HG03045 (cell line): ENCODE results near the gene ELF4.
A peak's percentile ranks its signal among the peaks of the same experiment; 100 is the strongest.

Experiments used
- ATAC-seq: cut with Tn5 transposase; IDR thresholded peaks from one replicate; pipeline ENCODE4 v1.9.1; 2021; ENCODE audit warnings: mild to moderate bottlenecking, moderate library complexity; ENCODE audit not compliant: unreplicated experiment

Gene ELF4

DNA sequence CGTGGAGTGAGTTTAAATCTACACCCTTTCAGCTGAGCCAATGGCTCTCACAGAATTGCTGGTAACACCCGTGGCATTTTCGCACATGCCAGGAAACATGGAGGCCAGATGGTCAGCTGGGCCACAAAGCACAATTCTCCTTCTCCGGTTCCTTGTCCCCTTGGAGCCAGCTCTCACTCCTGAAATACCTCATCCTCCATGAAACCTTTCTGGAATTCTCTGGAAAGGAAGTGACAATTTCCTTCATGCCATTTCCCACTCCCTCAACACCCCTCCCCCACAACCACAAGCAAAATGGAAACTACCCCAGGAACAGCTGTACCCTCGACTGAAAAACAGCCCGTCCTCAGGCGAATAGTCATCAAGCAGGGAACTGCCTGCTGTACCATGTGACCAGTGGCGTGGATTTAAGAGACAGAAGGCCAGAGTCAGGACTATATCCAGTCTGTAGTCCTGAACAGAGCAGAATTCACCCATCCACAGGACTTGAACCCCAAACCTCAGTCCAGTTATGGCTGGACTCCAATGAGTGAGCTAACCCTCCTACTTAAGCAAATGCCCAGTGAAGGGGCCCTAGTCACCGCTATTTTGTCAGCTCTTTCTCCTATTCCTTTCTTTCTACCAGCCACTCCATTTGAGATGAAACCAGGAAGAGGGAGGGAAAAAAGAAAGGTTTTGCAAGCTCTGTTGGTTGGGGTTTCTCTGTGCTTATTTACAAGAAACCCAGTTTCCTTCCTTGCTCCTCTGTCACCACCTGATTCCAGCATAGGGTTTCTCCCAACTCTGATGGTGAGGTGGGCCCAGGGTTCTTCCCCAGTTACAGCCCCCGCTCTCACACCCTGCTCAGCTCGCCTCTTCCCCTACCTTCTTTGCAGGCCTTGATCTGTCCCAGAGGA, 24.5 kb downstream of the ELF4 start:
- ATAC-seq, result no peak

GRCh38 chrX:130084631-130085237, 25.6 kb downstream of the ELF4 start:
- peak; percentile 32 for ATAC-seq

DNA sequence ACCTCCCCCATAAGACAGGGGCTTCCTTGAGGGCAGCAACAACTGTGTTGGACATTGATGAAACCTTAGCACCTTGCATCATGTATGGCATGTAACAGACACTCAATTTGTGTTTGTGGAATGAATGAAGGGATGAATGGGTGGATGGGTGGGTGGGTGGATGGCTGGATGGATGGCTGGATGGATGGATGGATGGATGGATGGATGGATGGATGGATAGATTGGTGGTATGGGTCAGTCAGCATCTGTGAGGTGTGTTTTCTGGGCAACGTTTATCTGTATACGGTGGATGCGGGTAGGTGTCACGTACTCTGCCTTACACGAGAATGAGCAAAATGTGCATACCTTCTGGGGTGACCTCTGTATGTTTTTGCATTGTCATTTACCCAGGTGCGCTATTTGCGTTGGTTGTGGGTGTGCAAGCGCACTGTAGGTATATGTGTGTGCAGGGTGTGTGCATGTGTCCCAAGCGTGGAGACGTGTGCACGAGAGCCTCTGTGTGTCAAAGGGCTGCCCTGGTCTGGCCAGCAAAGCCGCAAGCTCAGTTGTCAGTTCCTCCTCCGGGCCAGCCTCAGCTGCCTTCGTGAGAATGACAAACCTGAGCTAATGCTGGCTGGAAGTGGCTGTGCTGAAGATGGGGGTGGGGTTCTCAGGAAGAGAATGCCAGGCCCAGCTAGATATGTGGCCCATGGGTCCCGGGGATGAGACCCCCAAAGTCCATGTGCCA, 26.5 kb downstream of the ELF4 start:
- ATAC-seq, result no peak

DNA sequence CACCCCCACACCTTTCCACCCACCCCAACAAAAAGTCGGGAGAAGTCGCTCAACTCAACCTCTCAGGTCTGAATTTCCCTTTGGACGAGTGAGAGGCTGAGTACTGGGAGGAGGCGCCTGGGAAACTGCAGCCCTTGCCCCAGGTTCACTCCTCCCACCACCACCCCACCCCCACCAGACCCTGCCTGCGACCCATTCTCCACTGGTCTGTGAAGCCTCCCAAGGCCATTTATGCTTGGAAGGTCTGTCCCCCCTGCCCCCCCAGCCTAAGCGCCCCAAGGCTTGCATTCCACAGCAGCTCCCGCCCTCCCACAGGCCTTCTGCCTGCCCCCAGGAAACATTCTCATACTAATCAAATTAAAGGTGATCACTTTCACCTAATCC, 27.2 kb downstream of the ELF4 start:
- no peak for ATAC-seq

- ATAC-seq, result peak; percentile 60
Measured at GRCh38 chrX:130082244-130083106, 27.8 kb downstream of the ELF4 start.

DNA sequence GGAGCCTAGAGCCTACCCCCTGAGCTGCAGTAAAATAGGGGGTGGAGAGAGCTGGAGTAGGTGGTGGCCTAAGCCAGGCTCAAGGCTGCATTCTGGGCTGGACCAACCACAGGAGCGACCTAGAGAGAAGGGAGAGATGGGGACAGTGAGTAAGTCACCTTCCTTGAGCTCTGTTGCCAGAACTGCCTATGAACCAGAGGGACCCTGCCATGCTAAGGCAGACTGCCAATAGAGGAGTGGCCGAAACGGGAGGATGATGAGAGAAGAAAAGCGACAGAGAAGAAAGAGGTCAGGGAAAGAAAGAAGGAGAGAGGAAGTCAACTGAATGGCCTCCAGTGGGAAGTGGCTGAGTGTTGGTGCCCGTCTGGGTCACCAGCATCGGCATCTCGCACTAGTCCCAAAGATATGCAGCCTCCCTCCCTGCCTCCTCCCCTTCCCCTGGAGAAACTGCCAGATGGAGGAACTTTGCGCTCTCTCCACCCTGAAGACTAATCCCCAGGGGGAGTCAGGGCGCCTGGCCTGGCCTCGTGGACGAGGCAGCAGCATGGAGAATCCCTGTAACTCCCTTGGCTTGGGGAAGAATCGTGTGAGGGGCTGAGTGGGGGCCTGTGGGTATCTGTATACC, 28.8 kb downstream of the ELF4 start:
- ATAC-seq, result no peak

GRCh38 chrX:130080791-130081367, 29.4 kb downstream of the ELF4 start:
- ATAC-seq, result no peak

GRCh38 chrX:130079824-130080406, 30.4 kb downstream of the ELF4 start:
- no peak for ATAC-seq

DNA sequence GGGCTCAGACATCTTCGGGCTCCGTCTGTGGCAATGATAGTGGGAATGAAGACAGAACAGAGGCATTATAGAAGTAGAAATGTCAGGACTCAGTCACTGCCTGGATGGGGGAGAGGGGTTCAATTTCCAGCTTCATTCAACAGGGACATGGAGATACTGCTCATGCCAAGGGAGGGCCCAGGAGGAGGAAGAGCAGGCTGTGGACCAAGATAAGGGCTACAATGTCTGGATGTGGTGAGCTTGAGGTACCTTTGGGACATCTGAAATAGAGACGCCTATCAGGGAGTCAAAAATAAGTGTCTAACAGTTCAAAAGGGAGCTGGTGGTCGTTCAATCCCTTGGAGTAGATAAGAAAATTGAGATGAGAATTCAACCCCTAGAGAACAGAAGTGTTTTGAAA, 34.5 kb downstream of the ELF4 start:
- no peak for ATAC-seq

DNA sequence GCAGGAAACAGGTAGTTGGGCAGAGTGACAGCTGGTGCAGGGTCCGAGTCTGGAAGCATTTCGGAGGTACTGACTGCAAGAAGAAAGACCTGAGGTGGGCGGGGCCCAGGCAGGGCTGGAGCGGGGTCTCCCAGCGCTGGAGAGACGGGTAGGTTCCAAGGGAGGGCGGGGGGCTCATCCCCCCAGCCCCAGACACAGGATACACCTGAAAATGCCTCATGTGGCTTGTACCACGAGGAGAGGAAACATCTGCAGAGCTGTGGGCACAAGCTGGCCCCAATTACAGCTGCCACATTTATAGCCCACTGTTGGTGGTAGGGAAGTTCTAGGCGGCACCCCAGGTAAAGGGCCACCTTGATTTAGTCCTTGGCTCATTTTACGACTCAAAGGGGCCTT, 38.0 kb downstream of the ELF4 start:
- no peak for ATAC-seq

DNA sequence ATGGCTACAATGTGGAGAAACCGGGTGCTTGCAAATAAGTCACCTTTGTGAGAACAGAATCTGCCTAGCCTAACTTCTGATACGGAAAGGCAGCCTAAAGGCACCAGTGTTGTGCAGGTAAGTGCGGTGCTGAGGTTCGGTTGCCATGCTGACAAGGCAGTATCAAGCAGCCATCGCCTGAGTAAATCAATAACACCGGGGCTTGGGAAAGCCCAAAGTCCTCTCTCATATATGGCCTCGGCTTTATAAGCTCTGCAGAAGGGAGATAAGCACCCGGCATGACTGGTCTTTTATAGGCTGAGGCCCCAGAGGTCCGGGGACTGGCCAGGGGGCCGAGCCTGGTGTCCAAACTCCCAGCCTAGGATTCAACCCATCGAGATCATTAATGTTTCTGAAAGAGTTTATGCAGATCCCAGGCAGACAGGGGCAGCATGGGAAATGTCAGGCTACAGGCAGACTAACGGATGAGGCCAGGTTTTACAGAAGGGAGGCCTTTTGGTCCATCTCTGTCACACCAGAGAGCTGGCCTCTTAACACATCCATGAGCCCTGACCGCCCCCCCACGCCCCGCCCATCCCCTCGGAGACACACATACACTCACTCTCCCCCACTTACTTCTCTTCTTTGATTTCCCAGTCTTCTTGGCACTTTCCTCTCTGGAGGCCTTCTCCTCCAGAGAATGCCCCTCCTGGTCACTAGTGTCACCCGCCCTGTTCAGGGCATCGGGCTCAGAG, 38.5 kb downstream of the ELF4 start:
- ATAC-seq, result no peak

DNA sequence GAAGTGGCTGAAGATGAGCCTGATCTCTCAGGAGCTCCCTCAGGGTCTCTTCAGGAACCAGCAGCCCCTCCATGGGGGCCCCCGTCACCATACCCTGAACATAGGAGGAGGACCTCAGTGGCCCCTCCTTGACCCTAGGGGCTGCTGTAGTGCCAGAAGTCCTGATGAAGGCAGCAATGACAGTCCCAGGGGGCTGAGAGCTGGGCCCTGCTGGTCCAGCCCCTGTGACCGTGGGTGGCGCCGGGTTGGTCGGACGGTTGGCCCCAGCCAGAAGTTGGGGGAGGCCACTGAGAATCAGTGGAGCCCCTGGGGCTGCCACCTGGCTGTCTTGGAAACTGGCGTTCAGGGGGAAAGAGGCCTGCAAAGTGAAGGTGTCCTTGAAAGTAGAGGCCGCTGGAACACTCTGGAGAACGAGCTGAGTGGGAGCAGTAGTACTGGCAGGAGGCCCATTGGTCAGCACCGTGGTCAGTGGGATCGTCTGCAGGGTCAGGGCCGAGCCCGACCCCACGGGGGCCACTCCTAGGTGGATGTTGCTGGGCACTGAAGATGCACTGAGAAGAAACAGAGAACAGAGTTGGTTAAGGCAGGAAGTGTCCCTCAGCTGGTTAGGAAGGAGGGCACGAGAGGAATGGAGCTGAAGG, 43.2 kb downstream of the ELF4 start:
- ATAC-seq, result no peak

GRCh38 chrX:130060122-130061069, 49.9 kb downstream of the ELF4 start:
- ATAC-seq, result peak; percentile 93

- ATAC-seq, result no peak
Measured at GRCh38 chrX:130058652-130059051, 51.6 kb downstream of the ELF4 start.

DNA sequence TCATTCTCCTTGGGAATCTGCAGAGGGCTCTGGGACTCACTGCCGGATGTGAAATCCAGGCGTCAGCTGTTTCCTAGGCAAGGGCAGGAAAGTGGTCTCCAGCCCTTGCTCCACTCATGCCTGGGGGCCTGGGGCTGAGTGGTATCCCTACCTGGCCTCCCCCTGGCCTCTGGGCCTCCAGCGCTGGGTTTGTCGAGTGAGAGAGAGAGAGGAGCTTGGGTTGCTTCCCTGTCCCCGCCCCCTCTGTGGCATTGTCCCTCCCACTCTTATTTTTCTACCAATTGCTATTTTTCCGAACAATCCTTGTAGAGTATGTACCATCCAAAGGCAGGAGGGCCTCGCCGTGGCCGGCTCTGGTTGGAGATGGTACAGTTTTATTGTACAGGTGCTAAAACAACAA, 53.1 kb downstream of the ELF4 start:
- no peak for ATAC-seq

DNA sequence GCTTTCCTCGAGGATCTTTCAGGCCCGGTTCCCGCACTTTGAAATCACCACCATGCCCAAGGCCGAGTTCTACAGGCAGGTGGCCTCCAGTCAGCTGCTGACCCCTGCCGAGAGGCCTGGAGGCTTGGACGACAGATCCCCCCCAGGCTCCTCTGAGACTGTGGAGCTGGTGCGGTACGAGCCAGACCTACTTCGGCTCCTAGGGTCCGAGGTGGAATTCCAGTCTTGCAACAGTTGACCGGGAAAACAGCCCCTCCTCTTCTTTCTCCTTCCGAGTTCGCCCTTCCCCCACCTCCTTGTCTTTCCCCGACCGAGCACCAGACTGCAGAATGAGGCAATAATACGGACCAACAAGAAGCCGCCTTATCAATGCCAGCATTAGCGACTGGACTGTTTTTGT, 54.4 kb downstream of the ELF4 start:
- no peak for ATAC-seq

DNA sequence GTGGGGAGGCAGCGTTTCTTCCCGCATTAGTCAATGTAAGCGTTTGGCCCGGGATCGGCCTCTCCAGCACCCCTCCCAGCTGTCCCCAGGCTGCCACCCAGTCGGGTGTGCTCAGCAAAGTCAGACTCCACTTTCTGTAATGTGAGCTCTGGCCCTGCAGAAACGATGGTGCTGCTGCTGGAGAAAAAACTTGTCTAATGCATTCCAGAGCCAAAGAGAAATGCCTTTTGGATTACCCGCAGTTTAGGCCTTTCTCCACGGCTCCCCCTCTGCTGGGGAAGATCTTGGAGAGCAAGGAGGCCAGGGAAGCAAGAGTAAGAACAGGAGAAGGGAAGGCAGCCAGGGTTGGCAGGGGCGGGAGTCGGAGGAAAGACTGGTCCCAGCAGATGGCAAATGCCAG, 55.2 kb downstream of the ELF4 start:
- no peak for ATAC-seq
